ENCODE measurements around the gene EOLA2. TPM values are rescaled to one million over a fixed set of nuclear protein-coding genes. Genes with fewer than 3 reads are reported as not detected.
A peak's percentile ranks its signal among the peaks of the same experiment; 100 is the strongest.

Gene EOLA2
- total and polyA plus RNA-seq, 10 of the 15 experiments (the other 5 are each of a cell fraction or from before 2014, with no cell fraction given): 23.9 to 55.8 (median 41.4) TPM

- peak; percentile 45; the same call in 1 of the 2 replicates for TF ChIP-seq ZNF687 (IDR thresholded peaks at IDR 0.05)
- no peak for TF ChIP-seq RELA (IDR thresholded peaks at IDR 0.05; ENCODE audit: borderline replicate concordance, partially characterized antibody)
- peak; percentile 82 for TF ChIP-seq MLLT1 (IDR thresholded peaks at IDR 0.05)
- peak; percentile 76 for TF ChIP-seq MEF2B (IDR thresholded peaks at IDR 0.05; ENCODE audit: partially characterized antibody, poor library complexity, severe bottlenecking)
- peak in 2 of 3 experiments; percentile 14 to 35; a peak in 4 of 6 replicates for TF ChIP-seq CTCF (IDR thresholded peaks at IDR 0.05 in 2 of 3, conservative IDR thresholded peaks at IDR 0.05 in 1 of 3; ENCODE audit: control insufficient read depth in 2 of 3, extremely low read depth in 1 of 3, insufficient read depth in 1 of 3, low read depth in 3 of 3, low read length in 3 of 3)
- no peak for TF ChIP-seq HCFC1 (IDR thresholded peaks at IDR 0.05; ENCODE audit: low read length)
Observed at GRCh38 chrX:149916745-149917392, 21.4 kb downstream of the EOLA2 start (continued).

Data from GM12878 (cell line).